Skeletal muscle tissue (tissue), 4 donors: Measurements from ENCODE around the gene CALM3. TPM values are rescaled to one million over a fixed set of nuclear protein-coding genes. Genes with fewer than 3 reads are reported as not detected.

ENCODE experiments used
- H3K27ac ChIP-seq: one replicate; pipeline ENCODE4 v1.7.0; 2013; ENCODE audit warnings: mild to moderate bottlenecking, low read depth, low read length, inconsistent platforms
- H3K27me3 ChIP-seq, 3 donors: one replicate each; pipeline ENCODE4 v1.7.0; 2013; ENCODE audit warnings: low read length in 3 of 3; ENCODE audit not compliant: control insufficient read depth in 3 of 3, insufficient read depth in 3 of 3
- H3K36me3 ChIP-seq, 3 donors: one replicate each; pipeline ENCODE4 v1.7.0; 2013; ENCODE audit warnings: low read length in 3 of 3; ENCODE audit not compliant: control insufficient read depth in 3 of 3, insufficient read depth in 3 of 3
- H3K4me1 ChIP-seq, 3 donors: one replicate each; pipeline ENCODE4 v1.7.0; 2013; ENCODE audit warnings: low read length in 3 of 3, mild to moderate bottlenecking in 3 of 3; ENCODE audit not compliant: control insufficient read depth in 3 of 3, insufficient read depth in 3 of 3
- H3K4me3 ChIP-seq, 3 donors: one replicate each; pipeline ENCODE4 v1.7.0; 2013; ENCODE audit warnings: low read length in 3 of 3
- H3K9ac ChIP-seq, 3 donors: one replicate each; pipeline ENCODE4 v1.7.0; 2013; ENCODE audit warnings: low read length in 3 of 3, mild to moderate bottlenecking in 3 of 3, moderate library complexity in 2 of 3, low read depth in 1 of 3
- H3K9me3 ChIP-seq, 3 donors: one replicate each; pipeline ENCODE4 v1.7.0; 2013; ENCODE audit warnings: low read length in 3 of 3; ENCODE audit not compliant: control insufficient read depth in 3 of 3
- total RNA-seq: library from RNA; depleted of rRNA; stranded (reverse); fragments of >200 nt; gene quantifications from one replicate; pipeline ENCODE4 v1.2.3, GENCODE V29; 2014
- donor health status: Osteomylitis.

Gene CALM3
- total RNA-seq, 1 donor from 2014 or later: 55.3 TPM

DNA sequence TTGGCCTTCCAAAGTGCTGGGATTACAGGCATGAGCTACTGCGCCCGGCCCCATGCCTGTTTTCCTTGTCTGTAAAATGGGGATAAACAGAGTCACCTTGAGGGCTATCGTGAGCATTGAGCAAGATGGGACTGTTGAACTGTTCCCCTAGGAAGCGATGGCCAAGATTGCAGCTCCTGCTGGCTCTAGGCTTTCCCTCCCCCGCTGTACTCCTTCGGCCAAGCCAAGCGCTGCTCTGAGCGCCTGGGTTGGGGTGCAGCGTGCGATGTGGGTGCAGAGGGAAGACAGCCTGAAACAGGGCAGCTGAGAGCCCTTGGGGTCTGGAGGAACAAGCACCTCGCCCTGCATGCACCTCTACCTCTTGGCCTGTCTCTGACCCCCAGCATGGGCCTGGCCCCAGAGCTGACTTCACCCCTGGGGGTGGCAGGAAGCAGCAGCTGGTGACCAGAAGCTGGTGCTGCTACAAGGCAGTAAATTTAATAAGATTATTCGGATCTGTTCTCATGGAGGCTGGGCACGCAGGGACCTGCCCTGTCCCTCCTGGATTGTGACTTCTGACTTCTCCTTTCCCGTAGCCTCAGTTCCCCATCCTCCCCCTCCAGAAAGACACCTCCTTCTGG, 29.6 kb downstream of the CALM3 start:
- no peak overlapping the region for H3K9ac ChIP-seq
- no peak overlapping the region for H3K4me3 ChIP-seq
- no peaks in the 10 kb centered on the region for H3K36me3 ChIP-seq
- H3K4me1 ChIP-seq: peaks cover 9 to 22% (median 21%) of the 10 kb centered on the region in 3 donors
- H3K9me3 ChIP-seq: no peaks in the 10 kb centered on the region
- no peak overlapping the region for H3K27ac ChIP-seq
- H3K27me3 ChIP-seq: peaks cover 17 to 35% (median 27%) of the 10 kb centered on the region in 3 donors

DNA sequence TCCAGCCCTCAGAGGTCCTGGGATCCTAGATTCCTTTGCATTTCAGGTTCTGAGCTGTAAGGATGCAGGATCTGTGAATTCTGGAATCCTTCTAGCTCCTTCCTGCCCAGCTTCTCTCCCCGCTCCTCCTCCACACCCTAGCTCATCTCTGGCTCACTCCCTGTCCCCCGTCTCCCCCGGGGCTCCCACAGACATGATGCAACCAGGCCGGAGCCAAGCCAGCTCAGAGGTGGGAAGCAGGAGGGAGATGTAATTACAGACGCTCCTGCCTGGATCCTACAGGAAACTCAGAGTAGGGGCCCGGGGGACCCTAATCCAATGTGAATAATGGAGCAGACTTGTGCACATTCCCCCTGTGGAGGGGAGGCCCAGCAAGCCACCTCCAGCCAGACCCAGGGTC, 30.4 kb downstream of the CALM3 start:
- no peak overlapping the region for H3K27ac ChIP-seq
- H3K4me3 ChIP-seq: no peak overlapping the region

DNA sequence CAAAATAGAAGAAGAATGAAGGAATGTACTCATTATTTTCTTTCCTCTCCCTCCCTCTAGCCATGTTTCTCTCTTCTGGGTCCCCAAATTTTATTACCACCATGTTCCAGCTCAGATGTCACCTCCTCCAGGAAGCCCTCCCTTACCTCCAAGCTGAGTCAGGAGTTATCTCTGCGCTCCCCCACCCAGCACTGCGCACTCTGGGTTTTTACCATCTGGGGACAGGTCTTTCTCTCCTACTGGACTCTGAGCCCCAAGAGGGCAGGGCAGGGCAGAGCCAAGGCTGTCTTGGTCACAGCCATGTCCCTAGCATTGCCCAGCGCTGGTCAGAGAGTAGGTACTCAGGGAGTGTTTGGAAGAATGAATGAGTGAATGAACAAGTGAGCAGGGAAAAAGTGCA, 32.0 kb downstream of the CALM3 start:
- Histone ChIP-seq H3K9ac (no peak overlapping the region), H3K27me3 (peaks cover 23 to 51% (median 40%) of the 10 kb centered on the region in 3 donors), H3K9me3 (no peaks in the 10 kb centered on the region), H3K36me3 (no peaks in the 10 kb centered on the region), H3K4me1 (peaks cover 9 to 15% (median 13%) of the 10 kb centered on the region in 3 donors), H3K4me3 (peak overlapping the region in 1 of 3 donors; percentile 29), H3K27ac (no peak overlapping the region)

More for the DNA sequence above, 30.4 kb downstream of the CALM3 start:
- Histone ChIP-seq H3K36me3 (no peaks in the 10 kb centered on the region), H3K27me3 (peaks cover 17 to 38% (median 30%) of the 10 kb centered on the region in 3 donors), H3K9ac (no peak overlapping the region), H3K9me3 (no peaks in the 10 kb centered on the region), H3K4me1 (peaks cover 9 to 14% (median 13%) of the 10 kb centered on the region in 3 donors)

DNA sequence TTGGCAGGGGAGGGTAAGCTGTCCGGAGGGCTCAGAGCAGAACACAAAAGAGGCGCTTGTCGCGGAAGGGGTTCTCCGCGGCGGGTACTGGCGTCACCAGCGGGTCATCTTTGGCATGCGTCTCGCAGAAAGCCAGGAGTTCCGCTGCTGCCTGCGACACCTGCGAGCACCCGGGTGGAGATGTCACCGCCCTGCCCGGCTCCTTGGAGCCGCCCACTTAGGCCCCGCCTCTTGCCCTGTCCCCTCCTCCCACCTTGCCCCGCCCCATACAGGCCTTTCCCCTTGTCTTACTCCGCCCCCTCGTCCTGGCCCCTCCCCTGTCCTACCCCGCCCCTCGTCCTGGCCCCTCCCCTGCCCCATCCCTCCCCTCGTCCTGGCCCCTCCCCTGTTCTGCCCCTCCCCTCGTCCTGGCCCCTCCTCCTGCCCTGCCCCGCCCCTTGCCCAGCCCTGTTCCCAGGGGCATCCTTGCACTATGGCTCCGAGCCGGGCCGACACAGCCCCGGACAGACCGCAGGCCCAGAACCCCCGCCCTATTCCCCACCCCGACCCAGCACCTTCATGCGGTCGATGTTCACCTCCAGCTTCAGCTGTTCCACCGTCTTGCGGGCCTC, 33.0 kb downstream of the CALM3 start:
- peak overlapping the region in 1 of 3 donors; percentile 40 for H3K9ac ChIP-seq
- peaks cover 24 to 59% (median 48%) of the 10 kb centered on the region in 3 donors for H3K27me3 ChIP-seq
- H3K4me1 ChIP-seq: peaks cover 17 to 25% (median 23%) of the 10 kb centered on the region in 3 donors
- no peaks in the 10 kb centered on the region for H3K9me3 ChIP-seq
- H3K4me3 ChIP-seq: peak overlapping the region; percentile 50 to 66 (median 59)
- no peaks in the 10 kb centered on the region for H3K36me3 ChIP-seq
- H3K27ac ChIP-seq: no peak overlapping the region

DNA sequence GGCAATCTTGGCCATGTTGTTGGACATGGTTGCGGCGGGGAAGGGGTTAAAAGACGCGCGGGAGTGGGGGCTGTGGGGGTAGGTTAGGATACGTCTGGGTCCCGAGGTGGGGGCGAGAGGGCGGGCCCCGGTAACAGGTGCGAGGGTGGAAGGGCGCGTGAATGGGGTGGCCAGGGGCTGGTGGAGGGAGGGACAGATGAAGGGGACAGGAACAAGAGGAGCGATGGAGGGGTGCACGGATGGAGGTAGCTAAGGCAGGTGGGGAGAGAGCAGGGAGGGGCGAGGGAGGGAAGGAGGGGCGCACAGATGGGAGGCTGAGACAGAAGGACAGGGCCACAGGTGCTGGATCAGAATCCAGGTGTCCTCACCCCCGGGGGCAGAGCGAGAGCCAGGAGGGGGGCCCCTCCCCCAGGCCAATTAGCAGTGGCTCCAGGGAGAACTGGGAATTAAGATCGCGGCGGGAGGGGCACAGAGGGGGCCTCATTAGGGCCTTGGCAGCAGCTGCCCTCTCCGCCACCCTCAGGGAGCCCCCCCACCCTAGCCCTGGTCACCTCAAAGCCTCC, 33.6 kb downstream of the CALM3 start:
- H3K9me3 ChIP-seq: no peaks in the 10 kb centered on the region
- H3K4me3 ChIP-seq: peak overlapping the region in 1 of 3 donors; percentile 13
- H3K4me1 ChIP-seq: peaks cover 23 to 31% (median 29%) of the 10 kb centered on the region in 3 donors
- peaks cover 30 to 65% (median 53%) of the 10 kb centered on the region in 3 donors for H3K27me3 ChIP-seq
- no peaks in the 10 kb centered on the region for H3K36me3 ChIP-seq
- H3K27ac ChIP-seq: no peak overlapping the region
- no peak overlapping the region for H3K9ac ChIP-seq

DNA sequence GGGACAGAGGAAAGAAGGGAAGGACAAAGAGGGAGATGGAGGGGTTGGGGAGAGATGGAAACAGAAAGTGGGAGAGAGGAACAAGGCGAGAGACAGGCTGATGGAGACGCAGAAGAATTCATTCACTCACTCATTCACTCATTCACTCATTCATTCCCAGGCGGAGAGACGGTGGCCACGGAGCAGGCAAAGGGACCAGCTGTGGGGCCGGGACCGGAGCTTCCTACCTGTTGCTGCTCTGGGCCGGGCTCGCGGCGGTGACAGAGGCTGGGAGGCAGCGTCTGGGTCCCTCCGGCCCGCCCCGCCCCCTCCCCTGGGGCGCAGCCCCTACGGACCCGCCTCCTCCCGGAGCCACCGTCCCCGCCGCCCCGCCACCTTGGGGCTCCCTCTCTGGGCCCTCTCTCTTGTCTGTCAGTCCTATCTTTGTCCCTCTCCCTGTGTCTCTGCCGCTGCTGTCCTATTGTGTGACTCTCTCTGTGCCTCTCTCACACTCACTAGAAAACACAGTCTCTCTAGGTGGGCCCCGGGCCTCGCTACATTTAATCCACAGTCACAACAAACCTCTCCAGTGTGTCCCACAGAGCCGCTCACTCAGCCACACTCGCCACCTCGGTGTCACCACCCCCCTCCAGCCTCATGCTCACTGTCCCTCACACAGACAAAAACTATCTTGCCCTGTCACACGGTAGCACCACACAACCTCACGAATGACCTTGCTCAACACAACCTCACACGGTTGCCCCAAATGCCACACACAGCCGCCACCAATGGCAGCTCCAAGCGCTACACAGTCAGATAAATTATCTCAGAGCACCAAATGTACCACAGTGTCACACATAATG, 35.0 kb downstream of the CALM3 start, which contains the start of gene GNG8:
Gene GNG8, minus strand, starts transcription at position 283 of the 842 bp plus-strand sequence. CDS start 1,520 bp downstream, outside the sequence.
- Histone ChIP-seq H3K4me1 (peaks cover 25 to 33% (median 29%) of the 10 kb centered on the region in 3 donors), H3K27me3 (peaks cover 39 to 73% (median 66%) of the 10 kb centered on the region in 3 donors), H3K9me3 (no peaks in the 10 kb centered on the region), H3K4me3 (no peak within 1 kb of the TSS), H3K9ac (no peak within 1 kb of the TSS), H3K27ac (no peak within 1 kb of the TSS), H3K36me3 (no peaks in the 10 kb centered on the region)

DNA sequence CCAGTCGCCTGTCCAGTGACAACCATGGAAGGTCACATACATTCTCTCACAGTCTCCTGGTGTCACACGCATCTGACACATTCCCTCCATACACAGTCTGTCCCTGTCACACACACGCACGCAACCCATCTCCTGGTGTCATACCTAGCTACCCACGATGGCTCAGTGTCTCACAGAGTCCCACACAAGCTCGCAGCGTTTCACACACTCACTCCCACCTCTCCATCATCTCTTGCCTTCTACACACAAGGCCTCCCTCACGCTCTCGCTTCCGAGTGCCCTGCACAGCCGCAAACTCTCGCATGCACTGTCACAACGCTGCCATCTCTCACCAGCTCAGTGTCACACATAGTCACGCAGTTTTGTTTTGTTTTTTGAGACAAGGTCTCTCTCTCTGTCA, 36.1 kb downstream of the CALM3 start:
- H3K36me3 ChIP-seq: no peaks in the 10 kb centered on the region
- no peak overlapping the region for H3K27ac ChIP-seq
- H3K4me3 ChIP-seq: no peak overlapping the region
- peaks cover 36 to 65% (median 58%) of the 10 kb centered on the region in 3 donors for H3K27me3 ChIP-seq
- no peaks in the 10 kb centered on the region for H3K9me3 ChIP-seq
- peaks cover 25 to 33% (median 26%) of the 10 kb centered on the region in 3 donors for H3K4me1 ChIP-seq
- H3K9ac ChIP-seq: no peak overlapping the region

DNA sequence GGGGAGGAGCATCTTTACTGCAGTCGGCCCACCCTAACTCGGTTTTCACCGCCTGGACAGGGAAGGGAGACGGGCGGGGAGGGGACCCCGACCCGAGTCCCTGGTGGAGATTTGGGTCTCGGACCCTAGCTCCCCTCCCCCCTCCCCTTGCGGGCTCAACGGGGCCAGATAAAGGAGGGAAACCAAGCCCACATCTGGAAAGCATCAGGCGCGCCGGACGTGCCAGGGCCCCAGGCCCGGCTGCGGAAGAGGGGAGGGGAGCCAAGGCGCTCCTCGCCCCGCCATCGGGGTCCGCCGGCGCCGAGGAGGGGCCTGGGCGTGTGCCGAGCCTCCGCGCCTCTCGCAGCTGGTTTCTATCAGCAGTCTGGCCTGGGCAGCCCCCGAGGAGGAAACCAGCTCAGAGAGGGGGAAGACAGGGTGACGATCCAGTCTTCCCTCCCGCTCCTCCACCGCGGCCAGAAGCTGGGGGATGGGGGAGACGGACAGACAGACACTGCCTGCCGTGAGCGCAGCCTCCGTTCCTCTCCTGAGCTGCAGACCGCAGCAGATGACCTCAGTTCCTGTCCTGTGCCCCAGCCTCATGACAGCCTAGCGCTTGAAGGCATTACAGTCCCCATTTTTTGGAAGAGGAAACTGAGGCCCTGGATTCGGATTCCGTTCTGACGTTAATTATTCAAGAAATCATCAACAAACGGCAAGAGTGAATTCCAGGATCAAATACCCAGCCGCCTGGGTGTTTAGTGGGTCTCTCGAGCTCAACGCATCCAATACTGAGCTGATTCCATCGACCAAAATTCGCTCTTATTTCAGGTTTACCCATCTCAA, 38.4 kb downstream of the CALM3 start:
- H3K4me1 ChIP-seq: peaks cover 16 to 23% (median 19%) of the 10 kb centered on the region in 3 donors
- H3K27me3 ChIP-seq: peaks cover 23 to 48% (median 44%) of the 10 kb centered on the region in 3 donors
- H3K9me3 ChIP-seq: no peaks in the 10 kb centered on the region
- H3K9ac ChIP-seq: peak overlapping the region in 1 of 3 donors; percentile 33
- no peaks in the 10 kb centered on the region for H3K36me3 ChIP-seq
- H3K27ac ChIP-seq: peak overlapping the region; percentile 60
- peak overlapping the region in 2 of 3 donors; percentile 27 to 41 for H3K4me3 ChIP-seq

DNA sequence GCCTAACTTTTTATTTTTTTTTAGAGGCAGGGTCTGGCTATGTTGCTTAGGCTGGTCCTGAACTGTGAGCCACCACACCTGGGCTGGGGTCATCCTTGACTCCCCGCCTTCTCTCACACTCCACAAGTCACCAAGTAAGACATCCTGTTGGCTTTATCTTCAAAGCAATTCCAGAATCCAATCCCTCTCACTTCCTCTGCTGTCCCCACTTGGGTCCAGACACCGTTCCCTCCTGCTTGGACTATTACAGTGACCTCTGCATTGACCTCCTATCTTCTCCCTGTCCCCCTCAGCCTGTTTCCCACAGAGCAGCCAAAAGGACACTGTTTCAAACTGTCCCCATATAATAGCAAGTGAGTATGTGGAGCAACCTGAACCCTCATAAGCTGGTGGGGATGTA, 39.5 kb downstream of the CALM3 start:
- Histone ChIP-seq H3K27me3 (peaks cover 23 to 44% (median 38%) of the 10 kb centered on the region in 3 donors), H3K9ac (no peak overlapping the region), H3K27ac (no peak overlapping the region), H3K36me3 (no peaks in the 10 kb centered on the region), H3K4me1 (peaks cover 16 to 23% (median 19%) of the 10 kb centered on the region in 3 donors), H3K4me3 (no peak overlapping the region), H3K9me3 (no peaks in the 10 kb centered on the region)
